T-cell (primary cell): ENCODE measurements around the gene PHRF1. TPM values are rescaled to one million over a fixed set of nuclear protein-coding genes. Genes with fewer than 3 reads are reported as not detected.

ENCODE experiments used
- ATAC-seq, 4 experiments: fragments of 200-7000 bp in 3 of 4; fragments of 150-1000 bp in 1 of 4; cut with Tn5 transposase; replicated peaks in 1 of 4; 1 replicate in 3 of 4; 2 replicates in 1 of 4; pipeline ENCODE4 v1.10.0; 2021; ENCODE audit warnings: moderate library complexity in 3 of 4, mild to moderate bottlenecking in 2 of 4, moderate number of reproducible peaks in 1 of 4
- CTCF ChIA-PET, 2 donors: fragments of 300-600 bp; sonication (Branson Sonifier 250); formaldehyde crosslinking; loops; one replicate each; lab custom pipeline; 2022; ENCODE audit warnings: antibody characterized with exemption in 2 of 2; lab: Charles Lee
- POLR2A ChIA-PET, 2 donors: fragments of 300-600 bp; sonication (Branson Sonifier 250); formaldehyde crosslinking; loops; one replicate each; lab custom pipeline; 2022; ENCODE audit warnings: antibody characterized with exemption in 2 of 2; lab: Charles Lee
- DNase-seq, 35 experiments: peaks; one replicate each; pipeline versions ENCODE4 v3.0.0 to v3.0.0-alpha.2; 2013 to 2023
- H3K27ac ChIP-seq: one replicate; pipeline ENCODE4 v1.5.1; 2013; ENCODE audit warnings: low read length
- H3K27me3 ChIP-seq, 2 experiments: replicated peaks in 1 of 2; 1 replicate in 1 of 2; 2 replicates in 1 of 2; pipeline versions ENCODE4 v1.6.1 to v1.7.0; 2013; ENCODE audit warnings: low read length in 1 of 2, mixed read lengths in 1 of 2; ENCODE audit not compliant: control insufficient read depth in 2 of 2, insufficient read depth in 2 of 2; ENCODE audit errors: extremely low read depth in 1 of 2
- H3K36me3 ChIP-seq, 2 donors: 1 replicate in 1 of 2; 2 replicates in 1 of 2; pipeline versions ENCODE4 v1.6.1 to v1.7.0; 2013; ENCODE audit warnings: low read length in 1 of 2; ENCODE audit not compliant: control insufficient read depth in 2 of 2, insufficient read depth in 1 of 2; ENCODE audit errors: extremely low read depth in 1 of 2
- H3K4me1 ChIP-seq, 2 experiments: 1 replicate in 1 of 2; 2 replicates in 1 of 2; pipeline versions ENCODE4 v1.6.1 to v1.7.0; 2013; ENCODE audit warnings: low read length in 2 of 2, mixed read lengths in 1 of 2; ENCODE audit not compliant: insufficient read depth in 2 of 2, control insufficient read depth in 1 of 2; ENCODE audit errors: extremely low read depth in 1 of 2
- H3K4me3 ChIP-seq, 2 donors: 1 replicate in 1 of 2; 2 replicates in 1 of 2; pipeline versions ENCODE4 v1.5.1 to v1.7.0; 2013; ENCODE audit warnings: mild to moderate bottlenecking in 2 of 2, low read length in 1 of 2, moderate library complexity in 1 of 2; ENCODE audit not compliant: control insufficient read depth in 1 of 2; ENCODE audit errors: extremely low read depth in 1 of 2
- H3K9me3 ChIP-seq: 2 replicates; pipeline ENCODE4 v1.7.0; 2013
- H3K27ac Mint-ChIP-seq, 2 donors: one replicate each; pipeline ENCODE4 v1.8.0; 2020 to 2021; ENCODE audit warnings: mild to moderate bottlenecking in 2 of 2, mixed read lengths in 2 of 2
- H3K27me3 Mint-ChIP-seq, 2 donors: one replicate each; pipeline ENCODE4 v1.8.0; 2021 to 2022; ENCODE audit warnings: mixed read lengths in 2 of 2
- H3K36me3 Mint-ChIP-seq: one replicate; pipeline ENCODE4 v1.8.0; 2021; ENCODE audit warnings: mixed read lengths
- H3K4me1 Mint-ChIP-seq, 3 donors: one replicate each; pipeline ENCODE4 v1.8.0; 2020 to 2022; ENCODE audit warnings: mixed read lengths in 3 of 3, mild to moderate bottlenecking in 1 of 3
- H3K4me3 Mint-ChIP-seq, 3 donors: one replicate each; pipeline ENCODE4 v1.8.0; 2020 to 2022; ENCODE audit warnings: mild to moderate bottlenecking in 3 of 3, mixed read lengths in 3 of 3, moderate library complexity in 3 of 3
- H3K9me3 Mint-ChIP-seq, 3 donors: one replicate each; pipeline ENCODE4 v1.8.0; 2020 to 2022; ENCODE audit warnings: mixed read lengths in 3 of 3
- WGBS: methylation state at CpG from one replicate; pipeline ENCODE4 v1.1.5; 2013; ENCODE audit warnings: missing lambda C conversion rate; ENCODE audit not compliant: insufficient coverage; 5-methylcytosine and 5-hydroxymethylcytosine counted together
- total RNA-seq, 35 experiments: library from RNA in 6 of 35; stranded (reverse) in 6 of 35; fragments of 120-200 nt in 1 of 35; gene quantifications; one replicate each; pipeline versions ENCODE4 v1.2.1 to v1.2.4 and lab custom pipeline; 2013 to 2026

PHRF1 gene
- total RNA-seq, 5 donors from 2014 or later (not counting 1 experiment from before 2014, with no cell fraction given) = 40.2 to 69.4 (median 66.3) TPM

GRCh38 chr11:629237-629583 is 52.9 kb downstream of the PHRF1 start:
- peak overlapping the region in 1 of 2 donors; percentile 25 for H3K27ac Mint-ChIP-seq
- POLR2A ChIA-PET = no interaction called here

GRCh38 chr11:630871-631270 is 54.6 kb downstream of the PHRF1 start:
- no CpG with 5 or more reads among the region's 5 CpGs for WGBS
- H3K36me3 Mint-ChIP-seq = no peaks in the 10 kb centered on the region

More at GRCh38 chr11:629237-629583, 52.9 kb downstream of the PHRF1 start:
- H3K4me3 ChIP-seq = peak overlapping the region in 1 of 2 donors; percentile 32
- CTCF ChIA-PET = interaction anchor here in 1 of 2 donors (0.6 kb wide), 1 partner anchor 27 kb away, joined by 5 read pairs; no protein-coding TSS in a partner anchor
- WGBS = 10% methylated on average over 4 of the region's 10 CpGs
- H3K36me3 Mint-ChIP-seq = no peaks in the 10 kb centered on the region
- H3K9me3 ChIP-seq = no peaks in the 10 kb centered on the region
- peaks cover 6 to 20% of the 10 kb centered on the region in 2 experiments for H3K4me1 ChIP-seq
- peaks cover 17 to 35% of the 10 kb centered on the region in 2 donors for H3K27me3 Mint-ChIP-seq
- no peaks in the 10 kb centered on the region for H3K36me3 ChIP-seq
- peaks cover 0 to 55% of the 10 kb centered on the region in 2 experiments for H3K27me3 ChIP-seq
- H3K4me3 Mint-ChIP-seq = peak overlapping the region; percentile 13 to 71 (median 25)
- DNase-seq (peak in 1 of 35 experiments; percentile 47), ATAC-seq (peak; percentile 53 to 67 (median 62))
- no peak overlapping the region for H3K27ac ChIP-seq
- H3K4me1 Mint-ChIP-seq = peaks cover 19 to 21% (median 20%) of the 10 kb centered on the region in 3 donors
- no peaks in the 10 kb centered on the region for H3K9me3 Mint-ChIP-seq

DNA sequence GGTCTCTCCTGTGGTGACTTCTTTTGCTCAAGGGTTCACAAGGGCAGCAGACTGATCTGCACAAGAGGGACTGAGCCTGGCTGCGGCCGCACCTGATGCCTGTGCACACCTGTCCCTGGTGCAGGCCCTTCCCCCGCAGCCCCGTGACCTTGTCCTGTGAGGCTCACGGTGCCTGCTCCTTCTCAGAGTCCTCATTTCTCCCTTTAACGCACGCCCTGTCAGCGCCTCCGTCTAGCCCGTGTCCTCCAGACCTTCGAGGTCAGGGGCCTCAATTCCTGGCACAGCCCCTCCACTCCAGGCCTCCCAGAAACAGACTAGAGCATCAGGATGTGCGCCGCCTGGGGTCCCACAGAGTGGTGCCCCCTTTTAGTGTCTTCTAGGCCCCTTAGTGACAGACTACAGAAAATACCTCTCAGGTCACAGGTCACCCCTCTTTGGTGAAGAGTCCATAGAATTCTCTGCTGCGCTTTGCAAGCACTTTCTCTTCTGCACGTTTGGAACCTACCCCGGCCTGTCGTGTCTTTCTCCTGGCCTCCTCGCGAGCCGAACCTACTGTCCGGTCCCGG is 59.8 kb downstream of the PHRF1 start:
- no peaks in the 10 kb centered on the region for H3K36me3 Mint-ChIP-seq
- peaks cover 0 to 31% of the 10 kb centered on the region in 2 experiments for H3K4me1 ChIP-seq
- peaks cover 0 to 54% of the 10 kb centered on the region in 2 experiments for H3K27me3 ChIP-seq
- DNase-seq (no peak), ATAC-seq (no peak)
- no peaks in the 10 kb centered on the region for H3K36me3 ChIP-seq
- CTCF ChIA-PET = no interaction called here
- H3K27ac Mint-ChIP-seq = no peak overlapping the region
- no peak overlapping the region for H3K27ac ChIP-seq
- peaks cover 12 to 15% (median 15%) of the 10 kb centered on the region in 3 donors for H3K4me1 Mint-ChIP-seq
- peak overlapping the region in 1 of 3 donors; percentile 46 for H3K4me3 Mint-ChIP-seq
- H3K27me3 Mint-ChIP-seq = peaks cover 14 to 37% of the 10 kb centered on the region in 2 donors
- H3K9me3 ChIP-seq = no peaks in the 10 kb centered on the region
- H3K9me3 Mint-ChIP-seq = no peaks in the 10 kb centered on the region
- H3K4me3 ChIP-seq = no peak overlapping the region
- 92% methylated on average over 21 of the region's 22 CpGs for WGBS
- POLR2A ChIA-PET = no interaction called here

More at GRCh38 chr11:630871-631270, 54.6 kb downstream of the PHRF1 start:
- no peak for ATAC-seq
- H3K27me3 Mint-ChIP-seq = peaks cover 18 to 35% of the 10 kb centered on the region in 2 donors
- H3K9me3 Mint-ChIP-seq = no peaks in the 10 kb centered on the region
- peaks cover 19 to 21% (median 20%) of the 10 kb centered on the region in 3 donors for H3K4me1 Mint-ChIP-seq
- Histone ChIP-seq H3K4me1 (peaks cover 6 to 20% of the 10 kb centered on the region in 2 experiments), H3K4me3 (no peak overlapping the region), H3K27me3 (peaks cover 0 to 50% of the 10 kb centered on the region in 2 experiments), H3K36me3 (no peaks in the 10 kb centered on the region), H3K27ac (no peak overlapping the region), H3K9me3 (no peaks in the 10 kb centered on the region)
- H3K4me3 Mint-ChIP-seq = no peak overlapping the region
- DNase-seq = no peak
- POLR2A ChIA-PET = no interaction called here
- H3K27ac Mint-ChIP-seq = no peak overlapping the region
- CTCF ChIA-PET = no interaction called here

DNA sequence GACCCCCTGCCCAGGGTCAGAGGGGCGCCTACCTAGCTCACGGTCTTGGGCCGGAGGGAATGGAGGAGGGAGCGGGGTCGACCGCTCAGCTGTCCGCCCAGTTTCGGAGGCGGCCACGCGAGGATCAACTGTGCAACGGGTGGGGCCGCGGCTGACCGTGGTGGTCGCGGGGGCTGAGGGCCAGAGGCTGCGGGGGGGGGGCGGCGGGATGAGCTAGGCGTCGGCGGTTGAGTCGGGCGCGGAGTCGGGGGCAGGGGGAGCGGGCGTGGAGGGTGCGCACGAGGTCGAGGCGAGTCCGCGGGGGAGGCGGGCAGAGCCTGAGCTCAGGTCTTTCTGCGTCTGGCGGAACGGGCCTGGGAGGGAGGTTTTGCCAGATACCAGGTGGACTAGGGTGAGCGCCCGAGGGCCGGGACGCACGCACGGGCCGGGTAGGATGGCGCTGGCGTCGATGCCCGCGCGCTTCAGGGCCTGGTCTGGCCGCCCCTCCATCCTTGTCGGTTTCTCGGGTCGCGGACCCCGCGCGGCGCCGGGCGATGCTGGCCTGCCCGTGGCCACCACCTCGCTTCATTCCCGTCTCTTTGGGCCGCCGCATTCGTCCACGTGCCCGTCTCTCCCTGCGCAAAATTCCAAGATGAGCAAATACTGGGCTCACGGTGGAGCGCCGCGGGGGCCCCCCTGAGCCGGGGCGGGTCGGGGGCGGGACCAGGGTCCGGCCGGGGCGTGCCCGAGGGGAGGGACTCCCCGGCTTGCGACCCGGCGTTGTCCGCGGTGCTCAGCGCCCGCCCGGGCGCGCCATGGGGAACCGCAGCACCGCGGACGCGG is 60.5 kb downstream of the PHRF1 start, which contains the start of gene DRD4:
TSS of gene DRD4 (plus strand) at position 759 of the 822 bp plus-strand sequence. CDS start at position 795, 36 bp downstream.
- POLR2A ChIA-PET = no interaction called here
- no peaks in the 10 kb centered on the region for H3K36me3 ChIP-seq
- no peak within 1 kb of the TSS for H3K27ac Mint-ChIP-seq
- peaks cover 12 to 17% (median 15%) of the 10 kb centered on the region in 3 donors for H3K4me1 Mint-ChIP-seq
- no peaks in the 10 kb centered on the region for H3K9me3 ChIP-seq
- peaks cover 0 to 31% of the 10 kb centered on the region in 2 experiments for H3K4me1 ChIP-seq
- H3K27me3 ChIP-seq = peaks cover 0 to 55% of the 10 kb centered on the region in 2 experiments
- H3K4me3 Mint-ChIP-seq = peak within 1 kb of the TSS in 2 of 3 donors; percentile 36 to 66
- 20% methylated on average over 94 of the region's 100 CpGs for WGBS
- H3K4me3 ChIP-seq = peak within 1 kb of the TSS in 1 of 2 donors; percentile 15
- DNase-seq = no peak
- no peak within 1 kb of the TSS for H3K27ac ChIP-seq
- CTCF ChIA-PET = interaction anchor here in 1 of 2 donors (0.6 kb wide), 1 partner anchor 50 kb away, joined by 7 read pairs; no protein-coding TSS in a partner anchor
- ATAC-seq = peak in 3 of 4 experiments; percentile 3 to 40 (median 26)
- no peaks in the 10 kb centered on the region for H3K36me3 Mint-ChIP-seq
- peaks cover 14 to 37% of the 10 kb centered on the region in 2 donors for H3K27me3 Mint-ChIP-seq
- no peaks in the 10 kb centered on the region for H3K9me3 Mint-ChIP-seq

GRCh38 chr11:637333-637592 is 61.0 kb downstream of the PHRF1 start:
- Mint-ChIP-seq H3K4me3 (peak overlapping the region in 2 of 3 donors; percentile 36 to 66), H3K4me1 (peaks cover 12 to 19% (median 15%) of the 10 kb centered on the region in 3 donors), H3K27ac (no peak overlapping the region), H3K27me3 (peaks cover 14 to 37% of the 10 kb centered on the region in 2 donors), H3K36me3 (no peaks in the 10 kb centered on the region), H3K9me3 (no peaks in the 10 kb centered on the region)
- no peaks in the 10 kb centered on the region for H3K36me3 ChIP-seq
- H3K9me3 ChIP-seq = no peaks in the 10 kb centered on the region
- H3K4me3 ChIP-seq = peak overlapping the region in 1 of 2 donors; percentile 15
- no peak overlapping the region for H3K27ac ChIP-seq
- DNase-seq (no peak), ATAC-seq (peak in 3 of 4 experiments; percentile 6 to 21 (median 12))
- peaks cover 0 to 55% of the 10 kb centered on the region in 2 experiments for H3K27me3 ChIP-seq
- WGBS = 6% methylated on average over 34 of the region's 34 CpGs
- CTCF ChIA-PET = no interaction called here
- POLR2A ChIA-PET = no interaction called here
- peaks cover 0 to 31% of the 10 kb centered on the region in 2 experiments for H3K4me1 ChIP-seq
